Brain microvascular endothelial cell (primary cell): Measurements from ENCODE around the gene OLFM1.

ENCODE experiments used
- DNase-seq: peaks from one replicate; pipeline ENCODE4 v3.0.0-alpha.2; 2020
- H3K27ac ChIP-seq: fragments of 250-450 bp; sonication (Bioruptor Pico); 2 replicates; pipeline ENCODE4 v1.5.1; 2020; ENCODE audit warnings: mild to moderate bottlenecking, moderate library complexity
- H3K27me3 ChIP-seq: fragments of 250-450 bp; sonication (Bioruptor Pico); replicated peaks from 2 replicates; pipeline ENCODE4 v1.5.1; 2020; ENCODE audit warnings: mild to moderate bottlenecking
- H3K36me3 ChIP-seq: fragments of 250-450 bp; sonication (Bioruptor Pico); replicated peaks from 2 replicates; pipeline ENCODE4 v1.5.1; 2020; ENCODE audit warnings: mild to moderate bottlenecking
- H3K4me3 ChIP-seq: 2 replicates; pipeline ENCODE4 v1.5.1; 2011; ENCODE audit warnings: low read depth, mild to moderate bottlenecking, control low read depth, low read length, moderate library complexity
- CTCF ChIP-seq: IDR thresholded peaks from 2 replicates; pipeline ENCODE4 v1.5.1; 2011; ENCODE audit warnings: low read depth, mild to moderate bottlenecking, moderate library complexity, low read length, control low read depth, inconsistent platforms; ENCODE audit errors: missing control alignments
- in situ Hi-C: cut with HindIII; loops from 2 replicates; pipeline ENCODE4 v1.10.0; 2017; ENCODE audit warnings: low sequenced_read_pairs, low pct_ligation_motif_present

OLFM1 gene

GRCh38 chr9:135080286-135081263 lies 6.9 kb upstream of the OLFM1 start:
- DNase-seq: no peak
- H3K36me3 ChIP-seq: no peaks in the 10 kb centered on the region
- H3K4me3 ChIP-seq: no peak overlapping the region
- TF ChIP-seq CTCF: no peak
- in situ Hi-C loops: no loop called here
- H3K27ac ChIP-seq: no peak overlapping the region
- H3K27me3 ChIP-seq: peaks cover 3% of the 10 kb centered on the region

GRCh38 chr9:135081264-135081660 lies 6.2 kb upstream of the OLFM1 start:
- Histone ChIP-seq H3K36me3 (no peaks in the 10 kb centered on the region), H3K27ac (no peak overlapping the region), H3K27me3 (peaks cover 3% of the 10 kb centered on the region), H3K4me3 (no peak overlapping the region)
- TF ChIP-seq CTCF: no peak
- in situ Hi-C loops: no loop called here
- no peak for DNase-seq

GRCh38 chr9:135081731-135082130 lies 5.7 kb upstream of the OLFM1 start:
- Histone ChIP-seq H3K4me3 (no peak overlapping the region), H3K27ac (no peak overlapping the region), H3K27me3 (peaks cover 5% of the 10 kb centered on the region), H3K36me3 (no peaks in the 10 kb centered on the region)
- in situ Hi-C loops: no loop called here
- no peak for TF ChIP-seq CTCF
- no peak for DNase-seq

GRCh38 chr9:135082536-135082935 lies 4.9 kb upstream of the OLFM1 start:
- Histone ChIP-seq H3K27me3 (peaks cover 11% of the 10 kb centered on the region), H3K27ac (no peak overlapping the region), H3K4me3 (no peak overlapping the region), H3K36me3 (no peaks in the 10 kb centered on the region)
- DNase-seq: no peak
- in situ Hi-C loops: no loop called here
- no peak for TF ChIP-seq CTCF

GRCh38 chr9:135083241-135083810 lies 4.1 kb upstream of the OLFM1 start:
- Histone ChIP-seq H3K27me3 (peaks cover 16% of the 10 kb centered on the region), H3K4me3 (no peak overlapping the region), H3K27ac (no peak overlapping the region), H3K36me3 (no peaks in the 10 kb centered on the region)
- no peak for TF ChIP-seq CTCF
- no peak for DNase-seq
- in situ Hi-C loops: no loop called here

GRCh38 chr9:135083831-135084230 lies 3.6 kb upstream of the OLFM1 start:
- Histone ChIP-seq H3K36me3 (no peaks in the 10 kb centered on the region), H3K27me3 (peaks cover 22% of the 10 kb centered on the region), H3K27ac (no peak overlapping the region), H3K4me3 (no peak overlapping the region)
- in situ Hi-C loops: no loop called here
- no peak for TF ChIP-seq CTCF
- DNase-seq: no peak
